ENCODE data around the gene RHOBTB3.
A peak's percentile ranks its signal among the peaks of the same experiment; 100 is the strongest.
"Not testable (repeated sequence)": the region's sequence is repeated elsewhere in the genome, so short reads cannot be mapped to it uniquely, and the experiment has no call there.

Gene RHOBTB3

DNA sequence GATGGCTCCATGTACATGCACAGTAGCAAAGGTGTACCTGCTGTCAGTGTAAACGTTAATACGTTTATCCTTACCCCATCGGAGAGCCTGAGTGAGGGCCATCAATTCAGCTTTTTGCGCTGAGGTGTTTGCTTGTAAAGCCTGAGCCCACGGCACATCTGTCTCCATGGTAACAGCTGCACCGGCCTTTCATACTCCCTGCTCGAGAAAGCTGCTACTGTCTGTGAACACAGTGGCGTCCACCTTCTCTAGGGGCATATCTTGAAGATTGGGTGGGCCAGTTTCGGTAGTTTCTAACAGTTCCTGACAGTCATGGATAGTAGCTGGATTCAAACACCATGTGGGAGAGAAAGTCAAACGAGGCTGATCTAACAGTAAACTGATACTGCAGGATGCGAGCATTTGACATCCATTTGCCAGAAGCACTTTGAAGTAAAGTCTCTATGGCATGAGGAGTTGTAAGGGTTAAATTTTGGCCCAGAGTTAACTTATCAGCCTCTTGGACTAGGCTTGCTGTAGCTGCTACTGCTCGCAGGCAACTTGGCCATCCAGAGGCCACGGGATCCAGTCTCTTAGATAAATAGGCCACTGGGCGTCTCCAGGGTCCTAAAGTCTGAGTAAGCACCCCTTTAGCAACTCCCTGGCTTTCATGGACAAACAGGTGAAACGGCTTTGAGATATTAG, 21.0 kb upstream of the RHOBTB3 start:
- H3K4me1 Mint-ChIP-seq: no peaks in the 10 kb centered on the region
- H3K36me3 Mint-ChIP-seq: no peaks in the 10 kb centered on the region
- no peak overlapping the region for H3K4me3 Mint-ChIP-seq
- no peak for ATAC-seq
- no peaks in the 10 kb centered on the region for H3K9me3 Mint-ChIP-seq
- H3K27ac Mint-ChIP-seq: no peak overlapping the region
- peaks cover 8% of the 10 kb centered on the region for H3K27me3 Mint-ChIP-seq

DNA sequence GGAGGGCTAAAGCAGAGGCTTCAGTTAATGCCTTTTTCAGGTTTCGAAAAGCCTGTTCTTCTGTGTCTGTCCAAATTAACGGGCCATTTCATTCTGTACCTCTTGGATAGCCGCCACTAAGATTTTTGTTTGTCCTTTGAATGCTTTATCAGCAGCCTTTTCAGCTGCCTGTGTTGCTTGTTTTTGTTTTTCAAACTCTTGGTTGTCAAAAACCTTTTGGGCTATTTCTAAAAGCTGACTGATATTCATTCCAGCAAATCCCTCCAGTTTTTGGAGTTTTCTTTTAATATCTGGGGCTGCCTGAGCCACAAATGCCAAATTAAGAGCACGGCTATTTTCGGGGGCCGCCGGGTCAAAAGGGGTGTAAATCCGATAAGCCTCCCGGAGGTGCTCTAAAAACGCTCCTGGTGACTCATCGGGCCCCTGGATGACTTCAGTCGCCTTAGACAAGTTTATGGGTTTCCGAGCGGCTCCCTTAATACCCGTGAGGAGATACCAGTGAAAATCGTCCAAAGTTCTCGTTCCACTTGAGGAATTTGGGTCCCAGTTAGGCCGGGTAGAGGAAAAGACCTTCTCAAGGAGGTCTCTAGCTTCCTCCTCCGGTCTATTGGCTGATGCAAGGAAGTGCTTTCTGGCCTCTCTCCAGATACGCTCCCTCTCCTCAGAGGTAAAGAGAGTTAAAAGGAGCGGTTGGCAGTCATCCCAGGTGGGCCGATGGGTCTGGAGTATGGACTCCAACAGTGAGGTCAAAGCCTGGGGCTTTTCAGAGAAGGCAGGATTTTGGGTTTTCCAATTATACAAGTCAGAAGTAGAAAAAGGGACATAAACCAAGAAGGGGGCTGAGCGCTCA, 20.3 kb upstream of the RHOBTB3 start:
- H3K36me3 Mint-ChIP-seq, ATAC-seq, H3K4me1 Mint-ChIP-seq, H3K27me3 Mint-ChIP-seq, H3K9me3 Mint-ChIP-seq, H3K4me3 Mint-ChIP-seq, H3K27ac Mint-ChIP-seq: not testable (repeated sequence)

DNA sequence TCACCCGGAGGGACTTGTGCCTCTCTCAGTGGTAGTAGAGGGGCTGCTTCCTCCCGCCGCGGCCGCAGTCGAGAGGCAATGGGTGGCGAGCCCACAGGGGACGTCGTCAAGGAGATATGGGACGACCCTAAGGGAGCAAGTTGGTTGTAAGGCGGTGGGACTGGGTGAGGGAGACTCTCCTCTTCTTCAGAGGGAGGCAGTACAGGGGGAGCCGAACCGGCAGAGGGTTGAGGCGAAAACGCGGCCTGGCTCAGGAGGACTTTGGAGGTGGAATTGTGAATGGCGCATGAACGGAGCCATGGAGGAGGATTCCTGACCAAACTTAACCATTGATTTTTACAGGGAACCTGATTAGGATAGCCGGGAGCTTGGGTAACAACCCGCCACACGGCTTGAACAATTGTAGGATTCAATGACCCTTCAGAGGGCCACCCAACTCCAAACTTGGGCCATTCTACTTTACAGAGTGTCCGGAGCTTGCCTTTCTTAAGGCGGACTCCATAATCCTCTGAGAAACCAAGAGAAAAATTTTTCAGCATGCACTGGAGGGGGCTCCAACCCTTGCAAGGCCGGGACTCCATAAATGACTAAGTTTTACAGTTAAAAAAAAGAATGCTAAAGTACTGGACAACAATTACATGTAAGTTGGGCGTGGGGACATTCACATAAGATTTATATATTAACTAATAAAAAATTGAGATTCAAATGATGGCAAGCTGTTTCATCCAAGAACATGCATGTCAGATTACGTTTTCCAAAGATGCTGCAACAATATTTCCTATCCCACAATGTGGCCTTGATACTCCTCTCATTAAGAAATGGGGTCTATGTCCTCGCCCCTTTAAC, 19.4 kb upstream of the RHOBTB3 start:
- no peak overlapping the region for H3K27ac Mint-ChIP-seq
- H3K27me3 Mint-ChIP-seq: peaks cover 8% of the 10 kb centered on the region
- no peaks in the 10 kb centered on the region for H3K4me1 Mint-ChIP-seq
- no peaks in the 10 kb centered on the region for H3K36me3 Mint-ChIP-seq
- H3K4me3 Mint-ChIP-seq: no peak overlapping the region
- ATAC-seq: no peak
- H3K9me3 Mint-ChIP-seq: no peaks in the 10 kb centered on the region

DNA sequence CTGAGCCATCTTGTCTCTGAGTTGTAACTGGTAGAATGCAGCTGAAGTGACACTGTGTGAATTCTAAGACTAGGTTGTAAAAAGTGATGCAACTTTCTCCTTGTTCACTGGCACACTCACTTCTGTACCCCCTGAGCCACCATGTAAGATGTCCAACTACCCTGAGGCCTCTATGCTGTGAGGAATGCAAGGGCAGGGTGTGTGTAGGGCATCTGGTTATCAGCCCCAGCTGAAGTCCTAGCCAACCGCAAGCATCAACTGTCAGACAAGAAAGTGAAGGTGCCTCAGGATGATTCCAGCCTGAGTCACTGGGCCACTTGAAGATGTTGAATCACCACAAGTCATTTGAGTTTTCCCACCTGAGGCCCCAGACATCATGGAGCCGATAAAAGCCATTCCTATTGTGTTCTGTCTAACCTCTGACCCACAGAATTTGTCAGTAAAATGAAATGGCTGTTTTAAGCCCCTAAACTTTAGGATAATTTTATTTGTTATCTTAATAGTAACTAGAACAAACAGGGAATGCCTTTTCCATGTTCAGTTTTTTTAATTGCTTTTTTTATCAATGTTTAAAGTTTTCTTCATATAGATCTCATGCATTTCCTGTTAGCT, 18.7 kb upstream of the RHOBTB3 start:
- H3K36me3 Mint-ChIP-seq: no peaks in the 10 kb centered on the region
- no peaks in the 10 kb centered on the region for H3K4me1 Mint-ChIP-seq
- no peak for ATAC-seq
- H3K9me3 Mint-ChIP-seq: no peaks in the 10 kb centered on the region
- H3K4me3 Mint-ChIP-seq: no peak overlapping the region
- H3K27ac Mint-ChIP-seq: no peak overlapping the region
- peaks cover 8% of the 10 kb centered on the region for H3K27me3 Mint-ChIP-seq

DNA sequence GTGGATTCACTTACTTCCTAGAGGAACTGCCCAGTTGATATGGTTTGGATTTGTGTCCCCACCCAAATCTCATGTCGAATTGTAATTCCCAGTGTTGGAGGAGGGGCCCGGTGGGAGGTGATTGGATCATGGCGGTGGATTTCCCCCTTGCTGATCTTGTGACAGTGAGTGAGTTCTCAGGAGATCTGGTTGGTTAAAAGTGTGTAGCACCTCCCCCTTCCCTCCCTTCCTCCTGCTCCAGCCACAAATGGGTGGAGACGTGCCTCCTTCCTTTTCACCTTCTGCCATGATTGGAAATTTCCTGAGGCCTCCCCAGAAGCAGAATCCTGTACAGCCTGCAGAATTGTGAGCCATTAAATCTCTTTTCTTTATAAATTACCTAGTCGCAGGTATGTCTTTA, 17.9 kb upstream of the RHOBTB3 start:
- not testable (repeated sequence) for H3K9me3 Mint-ChIP-seq, H3K4me1 Mint-ChIP-seq

DNA sequence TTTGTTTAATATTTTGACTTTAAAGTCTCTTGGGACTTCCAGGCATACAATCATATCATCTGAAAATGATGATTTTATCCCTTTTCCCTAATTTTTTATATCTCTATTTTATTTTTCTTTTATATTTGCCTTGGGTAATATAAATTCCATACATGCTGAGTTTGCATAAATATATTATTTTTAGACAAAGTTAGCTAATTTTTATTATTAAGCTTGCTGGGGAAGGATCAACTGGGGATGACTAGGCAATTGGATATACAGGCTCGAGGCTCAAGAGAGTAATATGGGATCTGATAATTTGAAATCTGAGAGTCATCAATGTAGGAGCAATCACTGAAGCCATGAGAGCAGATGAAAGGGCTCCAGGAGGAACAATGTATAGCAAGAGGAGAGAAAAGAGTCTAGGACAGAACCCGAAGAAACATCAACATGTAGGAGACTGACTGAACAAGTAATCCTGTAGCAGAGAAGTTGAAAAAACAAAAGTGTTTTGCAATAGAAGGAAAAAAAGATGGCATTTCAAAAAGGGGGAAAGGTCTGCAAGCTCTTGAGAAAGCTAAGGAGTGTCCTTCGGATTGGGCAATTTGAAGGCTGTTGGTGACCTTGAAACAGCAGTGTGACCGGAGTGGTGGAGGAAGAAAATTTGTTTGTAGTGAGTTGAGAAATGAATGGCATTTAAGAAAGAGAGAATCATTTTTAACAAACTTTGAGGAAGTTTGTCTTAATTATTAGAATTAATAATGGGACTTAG, 17.0 kb upstream of the RHOBTB3 start:
- no peak overlapping the region for H3K4me3 Mint-ChIP-seq
- H3K9me3 Mint-ChIP-seq: no peaks in the 10 kb centered on the region
- H3K27ac Mint-ChIP-seq: no peak overlapping the region
- no peaks in the 10 kb centered on the region for H3K4me1 Mint-ChIP-seq
- no peaks in the 10 kb centered on the region for H3K36me3 Mint-ChIP-seq
- peaks cover 8% of the 10 kb centered on the region for H3K27me3 Mint-ChIP-seq
- no peak for ATAC-seq

More for the DNA sequence above, 17.9 kb upstream of the RHOBTB3 start:
- not testable (repeated sequence) for H3K27ac Mint-ChIP-seq, ATAC-seq, H3K27me3 Mint-ChIP-seq, H3K4me3 Mint-ChIP-seq, H3K36me3 Mint-ChIP-seq

DNA sequence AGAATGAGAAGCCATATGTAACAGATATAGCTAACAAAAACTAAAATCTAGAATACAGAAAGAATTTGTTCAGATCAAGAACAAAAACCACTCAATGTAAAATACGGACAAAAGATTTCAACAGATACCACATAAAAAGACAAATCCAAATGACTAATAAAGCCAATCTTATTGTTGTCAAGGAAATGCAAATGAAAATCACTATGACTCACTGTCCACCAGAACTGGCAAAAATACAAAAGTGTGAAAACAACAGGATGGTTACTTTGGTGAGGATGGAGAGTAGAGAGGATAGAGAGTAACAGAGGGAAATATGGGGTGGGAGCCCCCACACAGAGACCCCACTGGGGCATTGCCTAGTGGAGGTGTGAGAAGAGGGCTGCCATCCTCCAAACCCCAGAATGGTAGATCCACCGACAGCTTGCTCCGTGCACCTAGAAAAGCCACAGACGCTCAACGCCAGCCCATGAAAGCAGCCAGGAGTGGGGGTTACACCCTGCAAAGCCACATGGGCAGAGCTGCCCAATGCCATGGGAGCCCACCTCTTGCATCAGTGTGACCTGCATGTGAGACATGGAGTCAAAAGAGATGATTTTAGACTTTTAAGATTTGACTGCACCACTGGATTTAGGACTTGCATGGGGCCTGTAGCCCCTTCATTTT, 15.2 kb upstream of the RHOBTB3 start:
- H3K4me1 Mint-ChIP-seq: no peaks in the 10 kb centered on the region
- ATAC-seq: no peak
- H3K9me3 Mint-ChIP-seq: no peaks in the 10 kb centered on the region
- H3K36me3 Mint-ChIP-seq: no peaks in the 10 kb centered on the region
- no peak overlapping the region for H3K4me3 Mint-ChIP-seq
- H3K27ac Mint-ChIP-seq: no peak overlapping the region
- peaks cover 8% of the 10 kb centered on the region for H3K27me3 Mint-ChIP-seq

DNA sequence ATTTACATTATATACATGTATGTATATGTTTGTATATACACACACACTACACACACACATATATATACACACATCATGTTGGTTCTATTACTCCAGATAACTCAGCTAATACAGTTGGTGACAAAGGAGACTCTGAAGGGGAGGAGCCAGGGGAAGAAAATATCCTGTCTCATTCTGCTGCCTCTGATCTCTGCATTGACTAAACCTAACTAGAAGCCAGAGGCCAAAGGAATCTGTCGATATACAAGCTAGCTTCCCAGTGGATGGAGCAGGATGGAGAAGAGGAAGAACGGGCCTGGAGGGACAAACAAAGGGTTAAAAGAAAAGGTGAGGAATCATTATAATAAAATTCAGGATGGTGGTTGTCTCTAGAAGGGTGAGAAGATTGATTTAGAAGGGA, 13.7 kb upstream of the RHOBTB3 start:
- H3K27ac Mint-ChIP-seq: no peak overlapping the region
- no peaks in the 10 kb centered on the region for H3K36me3 Mint-ChIP-seq
- no peak for ATAC-seq
- H3K27me3 Mint-ChIP-seq: peaks cover 8% of the 10 kb centered on the region
- no peak overlapping the region for H3K4me3 Mint-ChIP-seq
- H3K4me1 Mint-ChIP-seq: no peaks in the 10 kb centered on the region
- no peaks in the 10 kb centered on the region for H3K9me3 Mint-ChIP-seq

DNA sequence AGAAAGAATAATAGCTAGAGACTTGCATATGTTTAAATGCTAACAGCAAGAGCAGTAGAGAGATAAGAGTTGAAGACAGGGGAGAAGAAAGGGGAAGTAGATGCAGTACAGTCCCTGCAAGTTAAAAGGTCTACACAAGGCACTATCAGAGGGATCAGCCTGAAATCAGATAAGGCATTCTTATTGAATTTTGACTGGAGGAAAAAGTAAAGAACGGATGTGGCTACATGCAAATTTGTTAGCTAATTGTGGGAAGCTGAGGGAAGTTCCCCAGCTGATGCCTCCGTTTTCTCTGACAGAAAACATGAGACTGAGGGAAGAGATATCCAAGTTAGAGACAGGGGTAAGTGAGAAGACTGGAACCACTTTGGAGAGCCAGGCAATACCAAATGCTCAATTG, 12.9 kb upstream of the RHOBTB3 start:
- H3K4me1 Mint-ChIP-seq: no peaks in the 10 kb centered on the region
- peak; percentile 86 for ATAC-seq
- H3K9me3 Mint-ChIP-seq: no peaks in the 10 kb centered on the region
- no peak overlapping the region for H3K4me3 Mint-ChIP-seq
- no peaks in the 10 kb centered on the region for H3K36me3 Mint-ChIP-seq
- no peak overlapping the region for H3K27ac Mint-ChIP-seq
- H3K27me3 Mint-ChIP-seq: peaks cover 8% of the 10 kb centered on the region

DNA sequence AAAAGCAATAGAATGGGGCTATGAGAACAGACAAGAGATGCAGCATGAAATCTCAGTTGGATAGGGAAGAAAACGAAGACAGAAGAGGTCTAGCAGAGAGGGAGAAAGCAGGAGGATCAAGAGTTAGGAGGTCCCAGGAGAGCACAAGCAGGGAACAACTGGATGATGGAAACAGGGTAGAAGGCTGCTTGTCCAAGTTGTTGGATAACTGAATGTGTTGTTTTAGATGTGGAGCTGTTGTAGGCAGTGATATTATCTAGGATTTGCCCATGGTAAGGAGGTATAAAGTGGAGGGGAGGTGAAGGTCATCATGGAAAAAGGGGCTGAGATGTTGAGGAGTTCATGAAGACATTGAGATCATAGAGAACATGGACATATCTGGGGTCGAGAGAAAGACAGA, 12.4 kb upstream of the RHOBTB3 start:
- no peaks in the 10 kb centered on the region for H3K9me3 Mint-ChIP-seq
- H3K27me3 Mint-ChIP-seq: peaks cover 8% of the 10 kb centered on the region
- no peak for ATAC-seq
- H3K4me3 Mint-ChIP-seq: no peak overlapping the region
- H3K4me1 Mint-ChIP-seq: no peaks in the 10 kb centered on the region
- H3K27ac Mint-ChIP-seq: no peak overlapping the region
- no peaks in the 10 kb centered on the region for H3K36me3 Mint-ChIP-seq

DNA sequence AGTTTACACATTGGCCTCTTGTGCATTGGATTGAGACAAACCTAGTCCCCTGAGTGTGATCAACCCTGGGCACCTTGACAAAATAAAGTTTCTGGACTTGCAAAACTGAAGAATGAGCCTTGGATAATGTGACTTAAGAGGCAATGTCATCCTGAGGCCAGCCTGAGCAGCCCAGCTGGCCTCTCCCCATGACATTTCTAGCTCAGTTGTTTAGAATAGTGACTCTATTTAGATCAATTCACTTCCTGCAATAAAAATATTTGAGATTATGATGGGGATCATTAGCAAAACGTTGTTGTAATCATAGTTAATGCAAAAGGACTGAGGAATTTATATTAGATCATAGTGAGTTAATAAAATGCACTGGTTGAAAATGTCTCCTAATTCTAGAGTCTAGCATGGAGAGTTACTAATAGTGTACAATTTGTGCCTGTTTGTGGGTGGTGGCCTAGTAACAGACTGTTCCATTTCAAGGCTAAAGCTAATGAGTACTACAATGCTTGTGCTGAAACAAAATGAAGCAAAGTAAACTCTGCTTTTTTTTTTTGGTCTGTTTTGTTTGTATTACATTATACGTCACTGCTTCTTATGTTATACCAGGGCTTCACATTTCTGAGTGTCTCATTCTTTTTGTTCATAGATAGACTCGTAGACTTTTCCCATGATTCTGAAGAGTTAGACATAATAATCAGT, 10.9 kb upstream of the RHOBTB3 start:
- Mint-ChIP-seq H3K27me3 (no peaks in the 10 kb centered on the region), H3K27ac (no peak overlapping the region), H3K36me3 (no peaks in the 10 kb centered on the region), H3K4me3 (no peak overlapping the region), H3K4me1 (no peaks in the 10 kb centered on the region), H3K9me3 (no peaks in the 10 kb centered on the region)
- no peak for ATAC-seq

DNA sequence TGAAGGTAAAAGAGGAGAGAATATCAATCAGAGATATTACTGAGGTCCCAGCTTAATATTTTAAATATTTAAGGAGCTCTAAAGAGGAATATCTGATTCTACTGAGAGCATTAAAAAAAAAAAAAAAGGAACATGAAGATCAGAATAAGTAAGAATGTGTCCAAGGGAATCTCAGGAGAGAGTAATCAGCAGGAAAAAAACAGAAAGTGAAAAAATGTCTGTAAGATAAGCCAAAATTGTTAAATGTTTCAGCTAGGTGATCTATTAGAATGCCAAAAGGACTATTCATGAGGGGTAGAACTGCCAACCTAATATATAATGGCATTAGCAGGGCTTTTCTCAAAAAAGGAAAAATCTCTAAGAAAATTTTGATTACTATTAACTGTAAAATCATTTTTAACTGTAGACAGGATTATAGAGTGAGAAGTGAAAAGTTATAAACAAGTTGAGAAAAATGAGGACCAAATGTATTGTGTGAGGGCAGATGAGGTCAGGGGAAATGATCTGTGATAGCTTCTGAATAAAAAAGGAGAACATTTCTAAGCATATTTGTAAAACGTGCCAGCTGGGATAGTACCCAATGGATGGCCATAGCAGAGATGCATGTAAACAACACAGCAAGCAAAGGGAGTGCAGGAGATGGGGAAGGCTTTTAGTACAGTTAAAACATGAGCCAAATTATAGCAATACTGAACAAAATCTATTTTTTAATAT, 9.4 kb upstream of the RHOBTB3 start:
- no peak overlapping the region for H3K27ac Mint-ChIP-seq
- H3K4me1 Mint-ChIP-seq: peaks cover 2% of the 10 kb centered on the region
- no peaks in the 10 kb centered on the region for H3K36me3 Mint-ChIP-seq
- H3K27me3 Mint-ChIP-seq: no peaks in the 10 kb centered on the region
- H3K4me3 Mint-ChIP-seq: no peak overlapping the region
- no peak for ATAC-seq
- no peaks in the 10 kb centered on the region for H3K9me3 Mint-ChIP-seq

DNA sequence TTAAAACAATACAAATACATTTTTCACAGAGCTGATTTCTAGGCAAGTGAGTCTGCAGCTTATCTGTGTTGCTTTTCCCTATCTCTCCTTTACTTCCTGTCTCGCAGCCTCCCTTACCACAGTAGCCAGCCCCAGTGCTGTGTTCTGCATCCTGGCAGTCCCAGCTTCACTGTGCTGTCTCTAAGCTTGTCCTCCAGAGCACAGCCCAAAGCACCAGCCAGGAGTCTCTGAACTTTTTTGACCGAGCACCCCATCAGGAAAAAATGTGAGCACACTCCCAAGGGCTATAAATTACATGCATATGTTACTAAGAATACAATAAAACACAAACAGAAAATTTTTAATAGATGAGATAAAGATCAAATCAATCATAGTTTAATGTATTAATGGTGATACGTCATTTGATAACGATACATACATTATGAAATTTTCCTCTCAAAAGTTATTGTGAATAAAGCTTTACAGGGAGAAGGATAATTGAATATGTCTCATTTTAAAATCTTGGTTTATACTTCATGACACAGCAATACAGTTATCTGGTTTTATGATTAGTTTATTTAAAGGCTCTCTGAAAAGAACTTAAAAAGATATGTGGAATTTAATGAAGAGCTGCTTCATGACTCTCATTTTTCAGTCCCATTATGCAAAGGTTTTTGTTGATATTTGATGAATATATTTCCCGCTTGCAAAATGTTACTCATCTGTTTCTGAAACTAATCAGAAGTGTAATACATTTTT, 7.3 kb upstream of the RHOBTB3 start:
- Mint-ChIP-seq H3K27me3 (no peaks in the 10 kb centered on the region), H3K4me1 (peaks cover 20% of the 10 kb centered on the region), H3K4me3 (no peak overlapping the region), H3K36me3 (no peaks in the 10 kb centered on the region), H3K27ac (no peak overlapping the region), H3K9me3 (no peaks in the 10 kb centered on the region)
- ATAC-seq: no peak

Data from stimulated activated memory B cell treated with anti-CD40 and anti-IgM and Interleukin-4, amounts not matched to agents 10 μg/mL and 1 μg/mL and 100 μg/mL, for 72 hours (primary cell).